Renal cortex interstitium (tissue), 11 donors: ENCODE data around the gene ZNF846. TPM values are rescaled to one million over a fixed set of nuclear protein-coding genes. Genes with fewer than 3 reads are reported as not detected.
A peak's percentile ranks its signal among the peaks of the same experiment; 100 is the strongest.
"Not testable (repeated sequence)": the region's sequence is repeated elsewhere in the genome, so short reads cannot be mapped to it uniquely, and the experiment has no call there.

Source experiments
- DNase-seq, 11 donors: peaks; one replicate each; pipeline ENCODE4 v3.0.0-alpha.2; 2013; ENCODE audit warnings: low read depth in 9 of 11, low spot score in 4 of 11; ENCODE audit errors: extremely low read depth in 1 of 11
- polyA plus RNA-seq, 3 donors: library from polyadenylated mRNA; unstranded; fragments of 120-200 nt; gene quantifications; one replicate each; pipeline ENCODE4 v1.2.1, GENCODE V29; 2013; ENCODE audit not compliant: insufficient read length in 3 of 3

Gene ZNF846
- polyA plus RNA-seq, 3 donors: 20.1 to 33.0 (median 20.5) TPM

DNA sequence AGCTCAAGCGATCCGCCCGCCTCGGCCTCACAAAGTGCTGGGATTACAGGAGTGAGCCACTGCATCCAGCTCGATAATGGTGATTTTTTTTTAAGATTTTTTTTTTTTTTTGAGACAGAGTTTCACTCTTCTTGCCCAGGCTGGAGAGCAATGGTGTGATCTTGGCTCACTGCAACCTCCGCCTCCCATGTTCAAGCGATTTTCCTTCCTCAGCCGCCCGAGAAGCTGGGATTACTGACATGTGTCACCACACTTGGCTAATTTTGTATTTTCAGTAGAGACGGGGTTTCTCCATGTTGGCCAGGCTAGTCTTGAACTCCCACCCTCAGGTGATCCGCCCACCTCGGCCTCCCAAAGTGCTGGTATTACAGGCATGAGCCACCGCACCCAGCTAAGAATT lies 20.1 kb upstream of the ZNF846 start:
- DNase-seq: not testable (repeated sequence)

DNA sequence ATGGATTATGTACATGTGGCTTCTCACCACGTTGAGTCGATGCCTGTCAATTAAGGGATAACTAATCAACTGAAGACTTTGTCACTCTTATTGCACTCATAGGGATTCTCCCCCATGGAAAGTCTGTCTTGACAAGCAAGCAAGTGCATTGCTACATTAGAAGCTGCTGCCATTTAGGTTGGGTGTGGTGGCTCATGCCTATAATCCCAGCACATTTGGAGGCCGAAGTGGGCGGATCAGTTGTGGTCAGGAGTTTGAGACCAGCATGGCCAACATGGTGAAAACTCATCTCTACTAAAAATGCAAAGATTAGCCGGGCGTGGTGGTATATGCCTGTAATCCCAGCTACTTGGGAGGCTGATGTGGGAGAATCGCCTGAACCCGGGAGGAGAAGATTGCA lies 18.3 kb upstream of the ZNF846 start:
- DNase-seq: no peak

DNA sequence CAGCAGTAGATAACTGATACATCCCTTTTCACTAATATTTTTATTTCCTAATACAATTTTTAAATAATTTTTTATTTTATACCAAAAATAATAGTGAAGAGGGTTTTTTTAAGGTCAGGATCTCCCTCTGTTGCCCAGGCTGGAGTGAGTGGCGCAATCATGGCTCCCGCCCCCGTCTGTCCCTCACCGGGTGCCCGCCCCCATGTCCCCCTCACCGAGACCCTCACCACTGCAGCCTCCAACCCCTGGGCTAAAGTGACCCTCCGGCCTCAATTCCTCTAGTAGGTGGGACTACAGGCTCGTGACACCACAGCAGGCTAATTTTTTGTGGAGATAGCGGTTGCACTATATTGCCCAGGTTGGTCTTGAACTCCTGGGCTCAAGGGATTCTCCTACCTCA lies 17.8 kb upstream of the ZNF846 start:
- no peak for DNase-seq

DNA sequence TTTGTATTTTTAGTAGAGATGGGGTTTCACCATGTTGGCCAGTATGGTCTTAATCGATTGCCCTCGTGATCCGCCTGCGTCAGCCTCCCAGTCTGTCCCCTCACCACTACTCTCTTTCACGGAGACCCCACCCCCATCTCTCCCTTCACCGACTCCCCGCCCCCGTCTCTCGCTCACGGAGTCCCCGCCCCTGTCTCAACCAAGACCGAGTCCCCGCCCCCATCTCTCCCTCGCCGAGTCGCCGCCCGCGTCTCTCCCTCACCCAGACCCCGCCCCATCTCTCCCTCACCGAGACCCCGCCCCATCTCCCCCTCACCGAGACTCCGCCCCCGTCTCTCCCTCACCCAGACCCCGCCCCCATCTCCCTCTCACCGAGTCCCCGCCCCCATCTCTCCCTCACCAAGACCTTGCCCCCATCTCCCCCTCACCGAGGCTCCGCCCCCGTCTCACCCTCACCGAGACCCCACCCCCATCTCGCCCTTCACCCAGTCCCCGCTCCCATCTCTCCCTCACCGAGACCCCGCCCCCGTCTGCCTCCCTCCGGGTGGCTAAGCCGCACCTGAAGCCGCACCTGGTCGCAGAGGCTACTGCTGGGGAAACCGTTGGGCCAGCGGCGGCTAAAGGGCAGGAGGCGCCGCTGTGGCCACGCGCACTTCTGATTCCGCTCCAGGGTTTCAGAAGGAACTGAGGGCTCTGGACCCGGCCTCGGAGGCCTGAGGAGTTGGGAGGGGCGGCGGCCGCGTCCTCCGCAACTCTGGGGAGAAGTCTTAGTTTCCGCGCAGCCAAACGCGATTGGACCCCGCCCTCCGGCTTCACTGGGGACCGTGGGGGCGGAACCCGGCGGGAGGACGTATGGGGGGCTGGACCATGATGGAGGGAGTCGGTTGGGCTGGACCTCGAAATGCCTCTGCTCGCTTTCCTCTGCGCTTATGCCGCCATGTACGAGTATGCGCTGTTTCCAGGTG lies 17.1 kb upstream of the ZNF846 start:
- peak; percentile 91 to 98 (median 95) for DNase-seq

DNA sequence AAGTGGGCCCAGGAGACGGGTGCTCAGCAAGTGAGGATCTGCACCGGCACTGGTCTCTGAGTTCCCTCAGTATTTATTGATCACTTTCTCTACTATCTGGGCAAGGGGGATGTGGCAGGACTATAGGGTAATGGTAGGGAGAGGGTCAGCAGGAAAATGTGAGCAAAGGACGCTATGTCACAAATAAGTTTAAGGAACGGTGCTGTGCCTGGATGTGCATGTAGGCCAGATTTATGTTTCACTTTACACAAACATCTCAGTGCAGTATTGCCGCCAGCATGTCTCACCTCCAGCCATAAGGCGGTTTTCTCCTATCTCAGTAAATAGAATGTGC lies 15.6 kb upstream of the ZNF846 start:
- DNase-seq: not testable (repeated sequence)

DNA sequence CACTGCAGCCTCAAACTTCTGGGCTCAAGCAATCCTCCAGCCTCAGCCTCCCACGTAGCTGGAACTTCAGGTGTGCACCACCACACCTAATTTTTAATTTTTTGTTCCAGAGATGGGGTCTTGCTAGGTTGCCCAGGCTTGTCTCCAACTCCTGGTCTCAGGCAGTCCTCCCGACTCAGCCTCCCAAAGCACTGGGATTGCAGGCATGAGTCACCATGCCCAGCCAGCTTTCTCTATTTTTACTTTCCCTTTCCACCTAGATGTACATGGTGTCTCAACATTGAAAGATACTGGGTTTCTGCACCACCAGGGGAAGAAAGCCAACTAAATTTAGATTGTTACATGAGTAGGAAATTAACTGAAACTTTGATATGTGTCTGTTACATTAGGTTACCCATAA lies 13.8 kb upstream of the ZNF846 start:
- DNase-seq: no peak

DNA sequence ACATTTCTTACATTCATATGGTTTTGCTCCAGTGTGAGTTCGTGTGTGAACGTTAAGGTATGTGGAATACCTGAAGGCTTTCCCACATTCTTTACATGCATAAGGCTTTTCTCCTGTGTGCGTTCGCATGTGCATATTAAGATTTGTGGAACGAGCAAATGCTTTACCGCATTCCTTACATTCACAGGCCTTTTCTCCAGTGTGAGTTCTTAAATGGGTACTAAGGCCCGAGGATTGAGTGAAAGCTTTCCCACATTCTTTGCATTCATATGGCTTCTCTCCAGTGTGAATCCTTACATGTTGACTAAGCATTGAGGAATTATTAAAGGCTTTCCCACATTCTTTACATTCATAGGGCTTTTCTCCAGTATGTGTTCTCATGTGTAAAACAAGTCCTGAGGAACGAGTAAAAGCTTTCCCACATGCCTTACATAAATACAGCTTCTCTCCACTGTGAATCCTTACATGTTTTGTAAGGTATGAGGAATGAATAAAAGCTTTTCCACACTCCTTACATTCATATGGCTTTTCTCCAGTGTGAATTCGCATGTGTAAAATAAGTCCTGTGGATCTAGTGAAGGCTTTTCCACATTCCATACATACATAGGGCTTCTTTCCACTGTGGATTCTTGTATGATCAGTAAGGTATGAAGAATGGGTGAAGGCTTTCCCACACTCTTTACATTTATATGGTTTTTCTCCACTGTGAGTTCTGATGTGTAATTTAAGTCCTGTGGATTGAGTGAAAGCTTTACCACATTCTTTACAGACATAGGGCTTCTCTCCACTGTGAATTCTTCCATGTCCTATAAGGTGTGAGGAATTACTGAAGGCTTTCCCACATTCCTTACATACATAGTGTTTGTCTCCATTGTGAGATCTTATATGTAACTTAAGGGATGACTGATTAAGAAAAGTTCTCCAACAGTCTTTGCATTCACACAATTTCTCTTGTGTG lies 10.7 kb downstream of the ZNF846 start:
- DNase-seq: no peak

DNA sequence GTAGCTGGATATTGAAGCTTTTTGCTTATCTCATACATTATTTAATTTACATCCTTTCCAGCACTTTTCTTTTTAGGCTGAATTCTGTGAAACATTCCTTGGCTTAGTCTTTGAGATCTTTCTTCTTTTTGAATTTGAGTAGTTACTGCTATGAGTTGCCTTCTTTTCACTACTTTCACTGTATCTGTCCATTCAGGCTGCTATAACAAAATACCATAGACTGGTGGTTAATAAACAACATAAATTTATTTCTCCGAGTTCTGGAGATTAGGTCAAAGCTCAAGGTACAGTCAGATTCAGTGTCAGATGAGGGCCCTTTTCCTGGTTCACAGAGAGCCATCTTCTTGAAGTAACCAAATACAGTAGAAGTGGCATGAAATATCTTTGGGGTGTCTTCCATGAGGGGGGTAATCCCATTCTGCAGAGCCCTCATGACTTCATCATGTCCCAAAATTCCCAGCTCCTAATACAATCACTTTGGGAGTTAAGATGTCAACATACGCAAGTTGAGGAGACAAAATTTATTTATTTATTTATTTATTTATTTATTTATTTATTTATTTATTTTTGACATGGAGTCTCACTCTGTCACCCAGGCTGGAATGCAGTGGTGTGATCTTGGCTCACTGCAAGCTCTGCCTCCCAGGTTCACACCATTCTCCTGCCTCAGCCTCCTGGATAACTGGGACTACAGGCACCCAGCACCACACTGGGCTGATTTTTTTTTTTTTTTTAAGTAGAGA lies 15.7 kb downstream of the ZNF846 start:
- DNase-seq: no peak

DNA sequence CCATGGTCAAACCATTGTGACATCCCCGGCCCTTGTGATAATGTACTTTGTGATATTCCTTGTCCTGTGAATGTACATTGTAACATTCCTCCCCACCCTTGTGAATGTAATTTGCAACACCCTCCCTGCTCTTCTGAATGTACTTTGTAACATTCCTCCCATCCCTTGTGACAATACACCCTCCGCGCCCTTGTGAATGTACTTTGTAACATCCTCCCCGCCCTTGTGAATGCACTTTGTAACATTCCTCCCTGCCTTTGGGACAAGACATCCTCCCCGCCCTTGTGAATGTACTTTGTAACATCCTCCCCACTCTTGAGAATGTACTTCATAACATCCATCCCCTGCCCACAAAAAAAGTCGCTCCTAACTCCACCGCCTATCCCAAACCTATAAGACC lies 17.1 kb downstream of the ZNF846 start:
- DNase-seq: no peak

DNA sequence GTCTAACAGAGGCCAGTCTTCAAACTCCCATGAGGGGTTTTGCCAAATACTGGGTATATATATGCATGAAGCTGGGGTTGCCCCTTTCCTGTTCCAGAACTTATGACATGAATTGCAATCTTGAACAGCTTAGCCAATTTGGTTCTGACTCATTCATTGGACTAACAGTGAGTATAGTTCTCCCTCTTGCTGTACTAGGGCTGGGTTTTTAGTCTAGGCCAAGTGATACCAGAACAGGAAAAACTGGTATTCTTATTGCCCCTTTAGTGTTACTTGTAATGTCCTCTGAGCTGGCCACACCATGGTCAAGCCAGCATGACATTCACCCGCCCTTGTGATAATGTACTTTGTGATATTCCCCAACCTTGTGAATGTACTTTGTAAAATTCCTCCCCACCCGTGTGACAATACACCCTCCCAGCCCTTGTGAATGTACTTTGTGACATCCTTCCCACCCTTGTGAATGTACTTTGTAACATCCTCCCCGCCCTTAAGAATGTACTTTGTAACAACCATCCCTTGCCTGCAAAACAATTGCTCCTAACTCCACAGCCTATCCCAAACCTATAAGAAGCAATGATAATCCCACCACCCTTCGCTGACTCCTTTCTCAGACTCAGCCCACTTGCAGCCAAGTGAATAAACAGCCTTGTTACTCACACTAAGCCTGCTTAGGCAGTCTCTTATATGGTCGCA lies 26.9 kb downstream of the ZNF846 start:
- DNase-seq: peak in 1 of 11 donors; percentile 5

DNA sequence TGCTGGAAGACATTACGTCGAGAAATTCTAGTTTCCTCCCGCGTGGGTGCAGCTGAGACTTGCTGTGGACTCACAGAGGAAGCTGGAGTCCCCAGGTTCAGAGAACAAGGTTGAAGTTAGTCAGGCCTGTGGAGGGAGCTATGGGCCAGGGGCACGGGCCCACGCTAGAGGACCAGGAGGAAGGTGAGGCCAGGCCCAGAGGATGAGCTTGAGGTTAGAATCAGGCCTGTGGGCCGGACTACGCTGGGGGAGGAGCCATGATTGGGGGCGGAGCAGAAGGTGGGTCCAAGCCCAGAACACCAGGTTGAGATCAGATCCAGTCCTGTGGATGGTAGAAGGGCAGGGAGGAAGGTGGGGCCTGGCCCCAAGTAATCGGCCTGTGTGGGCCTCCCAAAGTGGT lies 32.6 kb downstream of the ZNF846 start:
- DNase-seq: no peak

DNA sequence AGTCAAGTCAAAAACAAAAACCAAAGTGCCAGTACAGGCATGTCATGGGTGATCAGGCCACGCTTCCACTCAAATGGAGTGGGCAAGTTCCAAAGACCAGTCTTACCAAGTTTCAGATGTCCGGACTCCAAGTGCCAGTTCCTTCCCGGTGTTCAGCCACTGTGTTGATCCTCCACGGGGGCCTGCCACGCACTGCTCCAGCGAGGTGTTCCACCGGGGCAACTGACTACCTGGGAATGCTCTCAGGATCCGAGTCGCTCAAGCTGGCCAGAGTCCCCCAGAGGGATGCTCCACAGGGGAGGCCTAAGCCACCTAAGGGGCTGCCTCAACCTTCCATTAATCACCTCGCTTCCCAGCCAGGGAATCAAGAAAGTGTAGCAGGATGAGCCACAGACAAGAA lies 38.5 kb downstream of the ZNF846 start:
- not testable (repeated sequence) for DNase-seq

DNA sequence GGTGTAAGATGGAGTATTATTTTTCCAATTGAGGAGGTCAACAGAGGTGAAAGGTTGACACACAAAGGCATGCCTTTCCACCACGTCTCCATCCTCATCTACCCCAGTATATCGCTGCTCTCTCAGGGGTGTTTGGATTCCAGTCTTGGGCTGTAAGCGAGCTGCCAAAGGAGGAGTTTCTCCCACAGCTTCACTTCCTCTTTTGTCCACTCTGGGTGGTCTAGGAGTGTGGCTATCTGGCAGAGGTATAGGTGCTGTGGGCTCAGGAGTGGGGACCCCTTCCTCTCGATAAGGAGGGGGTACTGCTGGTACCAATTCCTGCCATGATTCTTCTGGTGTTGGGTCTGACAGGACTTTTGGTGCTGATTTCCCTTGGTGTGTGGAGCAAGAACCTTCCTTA lies 39.4 kb downstream of the ZNF846 start:
- no peak for DNase-seq

DNA sequence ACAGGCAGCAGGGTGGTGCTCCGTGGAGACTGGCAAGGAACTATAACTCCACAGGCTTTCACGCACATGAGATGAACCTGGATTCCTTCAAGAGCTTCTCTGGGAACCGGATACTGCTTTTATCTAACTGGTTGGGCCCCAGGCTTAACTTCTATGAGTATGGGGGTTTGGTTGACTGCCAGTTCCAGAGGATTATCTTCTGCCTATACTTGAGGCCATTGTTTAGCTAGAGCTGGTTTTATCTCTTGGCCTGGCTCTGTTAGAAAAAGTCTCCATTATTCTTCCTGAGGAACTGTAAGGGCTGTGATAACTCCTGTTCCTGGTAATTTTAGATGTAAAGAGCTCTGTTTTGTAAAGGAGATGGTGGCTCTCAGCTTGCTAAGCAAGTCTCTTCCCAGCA lies 40.9 kb downstream of the ZNF846 start:
- no peak for DNase-seq

DNA sequence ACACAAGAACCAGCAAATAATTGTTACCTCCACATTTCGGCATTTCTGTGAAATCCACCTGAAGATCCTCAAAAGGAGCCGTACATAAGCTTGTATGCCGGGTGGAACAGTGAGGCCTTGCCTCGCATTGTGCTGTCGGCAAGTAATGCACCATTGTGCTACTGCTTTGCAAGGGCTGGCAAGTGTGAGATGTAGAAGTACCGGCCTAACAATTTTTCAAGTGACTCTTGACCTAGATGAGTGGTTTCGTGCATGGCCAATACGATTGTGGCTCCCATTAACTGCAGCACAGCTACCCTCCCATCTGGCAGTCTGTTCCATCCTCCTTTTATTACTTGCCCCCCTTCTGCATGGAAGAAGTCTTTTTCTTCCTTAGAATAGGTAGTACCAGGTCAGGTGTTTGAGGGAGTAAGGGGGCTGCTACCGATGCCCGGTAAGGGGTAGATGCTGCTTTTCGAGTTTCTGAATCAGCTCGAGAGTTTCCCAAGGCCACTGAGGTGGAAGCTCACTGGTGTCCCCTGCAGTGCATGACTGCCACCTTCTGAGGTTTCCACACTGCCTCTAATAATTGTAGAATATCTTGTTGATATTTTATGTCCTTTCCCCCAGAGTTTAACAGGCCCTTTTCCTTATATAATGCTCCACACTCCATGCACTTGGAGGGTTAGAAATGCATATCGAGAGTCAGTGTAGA lies 42.9 kb downstream of the ZNF846 start:
- DNase-seq: not testable (repeated sequence)

DNA sequence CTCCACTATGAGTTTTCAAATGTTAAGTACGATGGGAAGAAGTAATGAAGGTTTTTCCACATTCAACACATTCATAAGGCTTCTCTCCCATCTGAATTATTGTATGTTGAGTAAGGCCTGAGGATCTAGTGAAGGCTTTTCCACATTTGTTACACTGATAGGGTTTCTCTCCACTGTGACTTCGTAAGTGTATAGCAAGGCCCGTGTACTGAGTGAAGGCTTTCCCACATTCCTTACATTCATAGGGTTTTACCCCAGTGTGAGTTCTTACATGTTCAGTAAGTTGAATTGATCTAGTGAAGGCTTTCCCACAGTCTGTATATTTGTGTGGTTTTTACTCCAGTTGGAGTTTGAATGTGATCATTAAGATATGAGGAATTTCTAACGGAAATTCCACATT lies 44.4 kb downstream of the ZNF846 start:
- no peak for DNase-seq

DNA sequence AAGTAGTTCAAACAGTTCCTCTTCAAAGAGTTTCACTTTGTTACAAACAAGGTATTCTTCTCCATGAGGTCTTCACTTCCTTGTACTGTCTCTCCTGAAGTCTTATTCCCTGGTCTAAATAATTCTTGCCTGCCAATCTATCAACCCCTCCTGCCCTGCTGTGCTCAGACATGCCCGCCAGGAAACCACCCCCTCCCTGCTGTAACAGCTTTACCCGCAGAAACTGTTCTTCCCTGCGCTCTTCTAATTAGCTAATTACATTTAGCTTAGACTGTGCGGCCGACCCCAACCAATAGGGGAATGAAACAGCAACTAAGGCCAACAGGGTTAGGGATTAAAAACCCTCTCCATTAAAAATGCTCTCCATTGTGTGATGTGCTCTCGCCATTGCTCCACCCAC lies 46.7 kb downstream of the ZNF846 start:
- no peak for DNase-seq

DNA sequence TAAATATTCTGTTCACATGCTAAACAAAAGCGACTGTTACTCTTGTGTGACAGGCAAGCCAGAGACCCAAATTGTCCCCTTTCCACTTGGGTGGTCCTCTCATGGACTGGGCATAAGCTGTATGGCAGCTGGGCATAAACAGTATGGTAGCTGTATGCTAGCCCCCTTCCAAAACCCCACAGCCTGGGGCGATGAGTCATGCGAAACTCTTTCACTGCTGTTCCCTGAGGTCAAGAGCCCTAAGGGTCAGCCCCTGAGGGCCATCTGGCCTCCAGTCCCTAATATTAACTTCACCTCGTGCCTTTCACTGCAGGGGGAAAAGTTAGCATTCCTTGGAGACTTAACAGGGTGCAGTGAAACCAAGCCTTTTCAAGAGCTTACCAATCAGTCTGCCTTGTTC lies 48.0 kb downstream of the ZNF846 start:
- DNase-seq: no peak
